SU-DHL-6 (cell line): ENCODE data around the gene DENND2A.

ENCODE experiments used
- EZH2phosphoT487 ChIP-seq: fragments of 200-600 bp; sonication (generic), shearing (Covaris generic); conservative IDR thresholded peaks from 2 replicates; pipeline ENCODE4 v1.6.1; 2018; ENCODE audit warnings: mild to moderate bottlenecking, antibody characterized with exemption, low read length, moderate library complexity, mixed read lengths
- TF ChIP-seq, protein P1 (sequence below): fragments of 200-600 bp; sonication (generic); IDR thresholded peaks from one replicate; pipeline ENCODE4 v1.5.1; 2017; ENCODE audit warnings: antibody characterized with exemption, mild to moderate bottlenecking, low read length, moderate library complexity; ENCODE audit not compliant: insufficient read depth, poor library complexity, severe bottlenecking

GRCh38 chr7:140518370-140519006, 122.1 kb downstream of the DENND2A start:
- TF ChIP-seq, protein P1, sequence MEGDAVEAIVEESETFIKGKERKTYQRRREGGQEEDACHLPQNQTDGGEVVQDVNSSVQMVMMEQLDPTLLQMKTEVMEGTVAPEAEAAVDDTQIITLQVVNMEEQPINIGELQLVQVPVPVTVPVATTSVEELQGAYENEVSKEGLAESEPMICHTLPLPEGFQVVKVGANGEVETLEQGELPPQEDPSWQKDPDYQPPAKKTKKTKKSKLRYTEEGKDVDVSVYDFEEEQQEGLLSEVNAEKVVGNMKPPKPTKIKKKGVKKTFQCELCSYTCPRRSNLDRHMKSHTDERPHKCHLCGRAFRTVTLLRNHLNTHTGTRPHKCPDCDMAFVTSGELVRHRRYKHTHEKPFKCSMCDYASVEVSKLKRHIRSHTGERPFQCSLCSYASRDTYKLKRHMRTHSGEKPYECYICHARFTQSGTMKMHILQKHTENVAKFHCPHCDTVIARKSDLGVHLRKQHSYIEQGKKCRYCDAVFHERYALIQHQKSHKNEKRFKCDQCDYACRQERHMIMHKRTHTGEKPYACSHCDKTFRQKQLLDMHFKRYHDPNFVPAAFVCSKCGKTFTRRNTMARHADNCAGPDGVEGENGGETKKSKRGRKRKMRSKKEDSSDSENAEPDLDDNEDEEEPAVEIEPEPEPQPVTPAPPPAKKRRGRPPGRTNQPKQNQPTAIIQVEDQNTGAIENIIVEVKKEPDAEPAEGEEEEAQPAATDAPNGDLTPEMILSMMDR, result no peak
- TF ChIP-seq EZH2phosphoT487, result no peak
